Measurements from ENCODE around the gene TH. TPM values are rescaled to one million over a fixed set of nuclear protein-coding genes. Genes with fewer than 3 reads are reported as not detected.

Gene TH
- total and polyA plus RNA-seq, 2 of the 8 experiments (the other 6 are each of a cell fraction or from before 2014, with no cell fraction given): 0.09 TPM; not detected in 1

- Histone ChIP-seq H3K56ac (replicated peaks; ENCODE audit: insufficient read length, low read depth, low read length) (no peak overlapping the region), H3K23ac (ENCODE audit: insufficient read length) (no peak overlapping the region), H3K18ac (ENCODE audit: extremely low read depth, low read length) (no peak overlapping the region), H3K27ac (ENCODE audit: low read depth, low read length) (no peak overlapping the region), H3K27me3 (replicated peaks in 1 of 4; ENCODE audit: control insufficient read depth in 3 of 4, extremely low read depth in 1 of 4, insufficient read depth in 3 of 4, low read length in 3 of 4) (no peaks in the 10 kb centered on the region; a peak in 2 of 7 replicates), H3K9me3 (ENCODE audit: insufficient read depth in 2 of 2, low read depth in 1 of 2, low read length in 1 of 2) (no peaks in the 10 kb centered on the region), H2BK20ac (ENCODE audit: low read length) (no peak overlapping the region), H3K36me3 (ENCODE audit: control insufficient read depth in 2 of 4, insufficient read depth in 4 of 4, low read length in 3 of 4) (no peaks in the 10 kb centered on the region), H4K91ac (replicated peaks; ENCODE audit: insufficient read length, low read length) (no peak overlapping the region), H3K9ac (replicated peaks in 1 of 4; ENCODE audit: extremely low read depth in 1 of 4, low read depth in 3 of 4, low read length in 3 of 4) (no peak overlapping the region), H3K4me1 (replicated peaks in 1 of 4; ENCODE audit: control insufficient read depth in 3 of 4, insufficient read depth in 4 of 4, low read length in 3 of 4) (no peaks in the 10 kb centered on the region; a peak in 1 of 7 replicates), H2AFZ (ENCODE audit: low read length) (no peak overlapping the region), H4K8ac (ENCODE audit: extremely low read depth, insufficient read depth, low read length) (0 out of 2 replicates have a peak overlapping the region, but pooled peaks have one; percentile 4), H4K20me1 (replicated peaks in 1 of 2; ENCODE audit: control insufficient read depth in 1 of 2, insufficient read depth in 2 of 2, low read length in 2 of 2) (peaks cover 0 to 1% of the 10 kb centered on the region in 2 experiments), H3K4ac (replicated peaks; ENCODE audit: insufficient read length, low read depth, low read length) (no peak overlapping the region), H4K5ac (ENCODE audit: insufficient read length, low read depth, low read length) (no peak overlapping the region), H2BK15ac (ENCODE audit: low read length) (0 out of 2 replicates have a peak overlapping the region, but pooled peaks have one; percentile 61), H3K4me3 (ENCODE audit: extremely low read depth in 1 of 4, insufficient read depth in 2 of 4, low read depth in 3 of 4, low read length in 4 of 4) (no peak overlapping the region), H3K79me1 (ENCODE audit: low read depth, low read length) (no peaks in the 10 kb centered on the region), H3K4me2 (ENCODE audit: insufficient read depth in 1 of 2, low read depth in 2 of 2, low read length in 2 of 2) (no peak overlapping the region), H3K79me2 (ENCODE audit: control insufficient read depth in 1 of 2, insufficient read depth in 2 of 2, low read length in 2 of 2) (no peaks in the 10 kb centered on the region), H2BK120ac (replicated peaks; ENCODE audit: low read depth, low read length) (no peak overlapping the region), H2AK5ac (ENCODE audit: low read depth, low read length) (no peak overlapping the region), H3K23me2 (ENCODE audit: low read depth, low read length) (no peaks in the 10 kb centered on the region), H2BK12ac (ENCODE audit: low read depth, low read length) (peak overlapping the region; percentile 27; the same call in 1 of the 2 replicates), H2BK5ac (ENCODE audit: low read depth, low read length) (no peak overlapping the region), H3K14ac (ENCODE audit: insufficient read length) (no peak overlapping the region)
- FAIRE-seq: no peak
- DNase-seq (ENCODE audit: low read depth in 1 of 2, low spot score in 2 of 2): no peak
- WGBS, 2 experiments (ENCODE audit: extremely low coverage in 1 of 2, insufficient coverage in 1 of 2, insufficient read length in 1 of 2, insufficient replicate concordance in 2 of 2, low coverage in 1 of 2, low lambda C conversion rate in 2 of 2, missing lambda C conversion rate in 1 of 2): 82% methylated on average over 24 of the region's 26 CpGs; no CpG with 5 or more reads in 1 of the 2 experiments
- ChIA-PET CTCF (ENCODE audit: partially characterized antibody) (interaction anchor here (0.7 to 6.1 kb wide), 25 partner anchors 9 to 693 kb away, joined by 3 to 116 read pairs (median 4); partner anchors contain the start of genes C11orf21, CDKN1C and TSPAN32), POLR2A (ENCODE audit: partially characterized antibody) (interaction anchor here (0.7 kb wide), 1 partner anchor 183 kb away, joined by 3 read pairs; no protein-coding TSS in a partner anchor)
- no peak for TF ChIP-seq RXRA (IDR thresholded peaks at IDR 0.05; ENCODE audit: insufficient read depth, low read depth, low read length)
- TF ChIP-seq MAFK (IDR thresholded peaks at IDR 0.05; ENCODE audit: low read depth, low read length): no peak
- TF ChIP-seq FOSL1 (IDR thresholded peaks at IDR 0.05; ENCODE audit: insufficient read depth, low read depth, low read length): no peak
- no peak for TF ChIP-seq CEBPB (IDR thresholded peaks at IDR 0.05; ENCODE audit: low read depth, low read length)
- no peak for TF ChIP-seq EGR1 (IDR thresholded peaks at IDR 0.05; ENCODE audit: borderline replicate concordance, low read depth, low read length)
- TF ChIP-seq ASH2L (IDR thresholded peaks at IDR 0.05; ENCODE audit: low read length): no peak
- no peak for TF ChIP-seq KDM4A (IDR thresholded peaks at IDR 0.05; ENCODE audit: low read depth, low read length, severe bottlenecking)
- TF ChIP-seq KDM1A (IDR thresholded peaks at IDR 0.05; ENCODE audit: borderline replicate concordance, low read length): no peak
- no peak for TF ChIP-seq KDM5A (IDR thresholded peaks at IDR 0.05; ENCODE audit: low read length)
- TF ChIP-seq SP1 (IDR thresholded peaks at IDR 0.05; ENCODE audit: low read depth, low read length): no peak
- no peak for TF ChIP-seq TCF12 (IDR thresholded peaks at IDR 0.05; ENCODE audit: low read depth, low read length)
- TF ChIP-seq SRF (IDR thresholded peaks at IDR 0.05; ENCODE audit: low read depth, low read length): no peak
These were observed 21.7 kb upstream of the TH start for GRCh38 chr11:2193099-2193887.
